ENCODE results near the gene TBC1D8.

- TF ChIP-seq CTCF (IDR thresholded peaks at IDR 0.05; ENCODE audit: low read depth, low read length, poor library complexity, severe bottlenecking) (no peak), EZH2phosphoT487 (IDR thresholded peaks at IDR 0.05; ENCODE audit: borderline replicate concordance, low read length) (no peak)
These were observed 10.9 kb downstream of the TBC1D8 start for GRCh38 chr2:101140237-101140636.

All from DOHH2 (cell line).